OCI-LY3 (cell line): ENCODE data around the gene NRF1.

Experiments used
- H2AFZ ChIP-seq: fragments of 200-600, 300-600 bp; shearing (Covaris generic); 2 replicates; pipeline ENCODE4 v1.6.0; 2014; ENCODE audit warnings: antibody characterized with exemption, low read depth, low read length
- H3K27ac ChIP-seq: fragments of 200-600, 300-600 bp; sonication (generic); 2 replicates; pipeline ENCODE4 v1.5.1; 2014; ENCODE audit warnings: mild to moderate bottlenecking, low read length, moderate library complexity, mixed read lengths
- H3K27me3 ChIP-seq: fragments of 200-600, 300-600 bp; sonication (generic); 2 replicates; pipeline ENCODE4 v1.6.1; 2014; ENCODE audit warnings: low read depth, low read length, mixed read lengths
- H3K36me3 ChIP-seq: fragments of 200-600, 300-600 bp; sonication (generic); replicated peaks from 2 replicates; pipeline ENCODE3; 2014; ENCODE audit warnings: low read depth, low read length, mixed read lengths
- H3K4me1 ChIP-seq: fragments of 300-600, 200-600 bp; sonication (generic); 2 replicates; pipeline ENCODE4 v1.6.1; 2014; ENCODE audit warnings: low read length, mixed read lengths
- H3K4me2 ChIP-seq: fragments of 200-600, 300-600 bp; sonication (generic); 2 replicates; pipeline ENCODE4 v1.6.1; 2014; ENCODE audit warnings: low read length, mixed read lengths
- H3K4me3 ChIP-seq: fragments of 300-600, 200-600 bp; sonication (generic); 2 replicates; pipeline ENCODE4 v1.5.1; 2014; ENCODE audit warnings: antibody characterized with exemption, mild to moderate bottlenecking, low read length, moderate library complexity
- H3K79me2 ChIP-seq: fragments of 300-600, 200-600 bp; shearing (Covaris generic); 2 replicates; pipeline ENCODE4 v1.6.1; 2014; ENCODE audit warnings: mild to moderate bottlenecking, low read length, mixed read lengths
- H3K9ac ChIP-seq: fragments of 300-600, 200-600 bp; shearing (Covaris generic); 2 replicates; pipeline ENCODE4 v1.6.0; 2014; ENCODE audit warnings: mild to moderate bottlenecking, low read length, moderate library complexity
- H3K9me3 ChIP-seq: fragments of 200-600, 300-600 bp; shearing (Covaris generic); 2 replicates; pipeline ENCODE4 v1.6.1; 2014; ENCODE audit warnings: low read length, mixed read lengths; ENCODE audit not compliant: insufficient read depth
- H4K20me1 ChIP-seq: fragments of 200-600, 300-600 bp; sonication (generic); 2 replicates; pipeline ENCODE4 v1.6.1; 2016; ENCODE audit warnings: low read length, mixed read lengths; ENCODE audit not compliant: insufficient read depth
- CTCF ChIP-seq: fragments of 200-600, 300-600 bp; sonication (generic); IDR thresholded peaks from 2 replicates; pipeline ENCODE4 v1.5.1; 2014; ENCODE audit warnings: antibody characterized with exemption, low read length, low read depth
- EZH2phosphoT487 ChIP-seq: fragments of 200-600 bp; shearing (Covaris generic); IDR thresholded peaks from 2 replicates; pipeline ENCODE4 v1.6.1; 2018; ENCODE audit warnings: antibody characterized with exemption, mixed run types, low read depth

The NRF1 gene

DNA sequence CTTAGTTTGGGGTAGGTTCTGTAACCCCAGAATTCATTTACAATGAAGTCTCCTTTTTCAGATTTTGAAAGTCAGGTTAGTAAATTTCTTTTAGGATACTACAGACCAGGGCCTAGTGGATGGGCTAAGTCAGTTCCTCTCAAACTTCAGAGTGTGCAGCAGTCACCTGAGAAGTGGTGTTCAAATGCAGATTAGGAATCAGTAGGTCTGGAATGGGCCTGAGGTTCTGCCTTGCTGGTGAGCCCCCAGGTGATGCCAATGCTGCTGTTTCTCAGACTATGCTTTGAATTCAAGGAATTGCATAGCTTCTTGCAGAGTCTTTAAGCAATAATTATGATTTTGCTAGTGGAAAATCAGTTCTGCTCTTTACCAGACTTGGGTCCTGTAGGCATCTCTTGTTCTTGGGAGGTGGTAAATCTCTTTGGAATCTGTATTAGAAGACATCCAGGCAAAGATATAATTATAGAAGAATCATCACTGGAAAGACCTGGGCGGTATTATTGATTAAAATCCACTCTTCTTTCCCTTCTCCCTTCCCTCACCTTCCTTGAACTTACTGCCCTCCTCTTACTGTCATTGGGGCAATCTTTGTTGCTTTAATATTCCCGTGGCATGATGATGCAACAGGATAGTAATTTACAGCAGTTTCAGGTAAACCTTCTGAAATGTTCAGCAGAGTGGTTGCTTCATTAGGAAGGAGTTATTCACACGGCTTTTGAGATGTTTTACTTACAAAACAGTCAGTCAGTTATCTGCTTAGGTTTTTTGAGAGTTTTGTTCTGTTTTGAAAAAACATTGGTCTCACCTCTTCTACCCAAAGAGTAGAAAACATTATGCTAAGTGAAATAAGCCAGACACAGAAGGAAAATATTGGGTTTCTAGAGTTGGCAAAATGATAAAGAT lies 87.2 kb downstream of the NRF1 start:
- Histone ChIP-seq H3K4me3 (no peak overlapping the region), H3K9me3 (no peaks in the 10 kb centered on the region), H3K27me3 (no peaks in the 10 kb centered on the region), H3K4me1 (no peaks in the 10 kb centered on the region), H3K79me2 (no peaks in the 10 kb centered on the region), H3K36me3 (peaks cover under 1% of the 10 kb centered on the region), H3K27ac (no peak overlapping the region), H3K9ac (no peak overlapping the region), H2AFZ (no peak overlapping the region), H3K4me2 (no peak overlapping the region), H4K20me1 (peaks cover under 1% of the 10 kb centered on the region)
- no peak for TF ChIP-seq CTCF
- TF ChIP-seq EZH2phosphoT487 = no peak

DNA sequence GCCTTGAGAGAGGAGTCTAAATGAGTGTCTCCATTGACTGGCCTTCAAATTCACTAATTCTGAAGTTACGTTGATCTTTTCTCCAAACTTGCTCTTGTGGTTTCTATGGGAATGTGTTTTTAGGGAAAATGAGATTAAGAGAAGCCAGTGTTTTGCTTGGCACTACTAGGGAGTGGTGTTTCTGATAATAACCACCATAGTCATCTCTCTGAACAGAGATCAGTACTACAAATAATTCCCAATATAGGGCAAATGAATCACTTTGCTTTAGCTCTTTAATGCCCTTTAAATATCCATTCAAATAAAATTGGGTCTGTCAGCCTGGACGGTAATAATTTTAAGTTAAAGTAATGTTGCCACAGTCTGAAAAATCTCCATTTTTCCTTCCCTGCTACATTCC lies 90.8 kb downstream of the NRF1 start:
- Histone ChIP-seq H3K9me3 (no peaks in the 10 kb centered on the region), H2AFZ (no peak overlapping the region), H4K20me1 (no peaks in the 10 kb centered on the region), H3K79me2 (no peaks in the 10 kb centered on the region), H3K4me3 (no peak overlapping the region), H3K4me2 (no peak overlapping the region), H3K4me1 (no peaks in the 10 kb centered on the region), H3K9ac (no peak overlapping the region), H3K27ac (no peak overlapping the region), H3K36me3 (no peaks in the 10 kb centered on the region), H3K27me3 (no peaks in the 10 kb centered on the region)
- TF ChIP-seq EZH2phosphoT487 = no peak
- TF ChIP-seq CTCF = no peak

GRCh38 chr7:129702761-129703338 lies 91.3 kb downstream of the NRF1 start:
- Histone ChIP-seq H2AFZ (no peak overlapping the region), H3K4me2 (no peak overlapping the region), H3K9me3 (no peaks in the 10 kb centered on the region), H3K9ac (no peak overlapping the region), H3K27ac (no peak overlapping the region), H3K79me2 (no peaks in the 10 kb centered on the region), H3K27me3 (no peaks in the 10 kb centered on the region), H3K36me3 (no peaks in the 10 kb centered on the region), H4K20me1 (no peaks in the 10 kb centered on the region), H3K4me3 (no peak overlapping the region), H3K4me1 (no peaks in the 10 kb centered on the region)
- TF ChIP-seq EZH2phosphoT487 (no peak), CTCF (no peak)

- no peak overlapping the region for H3K27ac ChIP-seq
- H3K9ac ChIP-seq = no peak overlapping the region
- H3K4me2 ChIP-seq = no peak overlapping the region
These were observed 92.2 kb downstream of the NRF1 start for GRCh38 chr7:129703751-129704150.

More at GRCh38 chr7:129703751-129704150, 92.2 kb downstream of the NRF1 start:
- Histone ChIP-seq H3K27me3 (no peaks in the 10 kb centered on the region), H3K4me3 (no peak overlapping the region), H3K79me2 (no peaks in the 10 kb centered on the region), H3K36me3 (no peaks in the 10 kb centered on the region), H3K4me1 (no peaks in the 10 kb centered on the region), H2AFZ (no peak overlapping the region), H4K20me1 (no peaks in the 10 kb centered on the region), H3K9me3 (no peaks in the 10 kb centered on the region)
- TF ChIP-seq EZH2phosphoT487 = no peak
- no peak for TF ChIP-seq CTCF
